NCI-H748 (cell line): Measurements from ENCODE around the gene RHBDF1.
A peak's percentile ranks its signal among the peaks of the same experiment; 100 is the strongest.

ENCODE experiments used
- DNase-seq: peaks from one replicate; lab custom pipeline; 2025; ENCODE audit not compliant: unreplicated experiment; lab: John Stamatoyannopoulos, UW

Gene RHBDF1

GRCh38 chr16:96935-97381, 24.5 kb upstream of the RHBDF1 start:
- DNase-seq: peak; percentile 82

- DNase-seq: no peak
Measured at GRCh38 chr16:94918-95265, 22.5 kb upstream of the RHBDF1 start.

DNA sequence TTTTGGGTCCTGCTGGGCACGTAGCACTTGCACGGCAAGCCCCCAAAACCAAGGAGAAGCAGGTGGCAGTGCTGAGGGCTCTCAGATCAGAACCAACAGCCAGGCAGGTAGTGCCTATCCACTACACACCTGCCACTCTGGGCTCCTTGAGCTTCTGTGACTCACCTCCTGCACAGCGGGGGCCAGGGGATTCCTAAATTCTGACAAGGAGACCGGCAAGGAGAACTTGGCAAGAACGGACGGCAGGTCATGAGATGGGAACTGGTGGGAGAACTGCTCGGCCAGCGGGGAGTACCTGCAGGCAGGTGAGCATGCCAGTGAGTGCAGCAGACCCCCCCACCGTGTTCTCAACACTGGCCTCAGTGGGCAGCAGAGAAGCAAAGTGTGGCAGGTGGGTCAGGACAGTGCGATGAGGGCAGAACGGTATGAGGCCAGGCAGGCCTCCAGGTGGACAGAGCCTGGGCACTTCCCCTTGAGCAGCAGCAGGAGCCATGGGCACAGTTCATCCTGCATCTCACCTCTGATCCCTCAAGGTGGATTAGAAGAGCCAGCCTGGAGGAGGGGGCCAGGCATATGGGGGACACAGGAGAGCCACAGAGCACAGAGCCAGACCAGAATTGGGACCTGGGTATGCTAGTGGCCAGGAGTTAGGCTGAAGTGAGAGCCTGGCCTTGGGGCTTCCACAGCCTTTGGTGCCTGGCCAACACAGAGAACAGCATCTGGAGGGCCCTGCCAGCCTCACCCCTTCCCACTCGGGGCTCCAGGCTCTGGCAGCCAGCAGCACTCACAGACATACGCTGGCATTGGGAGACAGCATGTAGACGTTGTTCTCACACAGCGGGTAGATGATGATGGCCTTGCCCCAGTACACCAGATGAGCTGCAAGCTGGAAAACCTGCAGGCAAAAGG, 20.3 kb upstream of the RHBDF1 start:
- DNase-seq: no peak

- no peak for DNase-seq
Measured at GRCh38 chr16:91484-91883, 19.1 kb upstream of the RHBDF1 start.

- DNase-seq: no peak
Measured at GRCh38 chr16:89391-90302, 17.2 kb upstream of the RHBDF1 start.

- DNase-seq: no peak
Measured at GRCh38 chr16:88613-89012, 16.2 kb upstream of the RHBDF1 start.

DNA sequence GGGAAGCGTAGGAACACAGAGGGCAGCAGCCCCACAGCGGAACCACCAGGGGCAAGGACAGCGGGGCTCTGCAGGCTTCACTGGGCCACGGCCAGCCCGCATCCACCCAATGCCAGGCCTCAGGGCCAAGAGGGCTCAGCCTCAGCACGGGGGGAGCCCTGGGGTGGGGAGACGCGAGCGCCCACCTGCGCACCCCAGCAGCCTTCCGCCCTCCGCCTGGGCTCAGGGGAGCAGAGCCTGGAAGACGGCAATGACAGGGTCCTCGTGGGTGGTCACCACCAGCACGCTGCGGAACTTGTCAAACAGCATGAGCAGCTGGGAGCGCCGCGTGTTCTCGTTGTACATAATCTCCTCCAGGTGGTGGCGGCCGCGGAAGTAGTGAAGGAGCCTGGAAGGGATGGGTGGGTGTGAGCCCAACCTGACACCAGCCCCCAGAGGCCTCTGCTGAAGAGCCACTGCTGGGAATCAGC, 14.1 kb upstream of the RHBDF1 start:
- DNase-seq: no peak

- DNase-seq: no peak
Measured at GRCh38 chr16:85865-86264, 13.4 kb upstream of the RHBDF1 start.

DNA sequence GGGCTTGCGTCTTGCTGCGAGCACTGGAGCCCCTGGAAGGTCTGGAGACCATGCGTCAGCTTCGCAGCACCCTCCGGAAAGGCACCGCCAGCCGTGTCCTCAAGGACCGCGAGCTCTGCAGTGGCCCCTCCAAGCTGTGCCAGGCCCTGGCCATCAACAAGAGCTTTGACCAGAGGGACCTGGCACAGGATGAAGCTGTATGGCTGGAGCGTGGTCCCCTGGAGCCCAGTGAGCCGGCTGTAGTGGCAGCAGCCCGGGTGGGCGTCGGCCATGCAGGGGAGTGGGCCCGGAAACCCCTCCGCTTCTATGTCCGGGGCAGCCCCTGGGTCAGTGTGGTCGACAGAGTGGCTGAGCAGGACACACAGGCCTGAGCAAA, 13.0 kb upstream of the RHBDF1 start:
- no peak for DNase-seq

DNA sequence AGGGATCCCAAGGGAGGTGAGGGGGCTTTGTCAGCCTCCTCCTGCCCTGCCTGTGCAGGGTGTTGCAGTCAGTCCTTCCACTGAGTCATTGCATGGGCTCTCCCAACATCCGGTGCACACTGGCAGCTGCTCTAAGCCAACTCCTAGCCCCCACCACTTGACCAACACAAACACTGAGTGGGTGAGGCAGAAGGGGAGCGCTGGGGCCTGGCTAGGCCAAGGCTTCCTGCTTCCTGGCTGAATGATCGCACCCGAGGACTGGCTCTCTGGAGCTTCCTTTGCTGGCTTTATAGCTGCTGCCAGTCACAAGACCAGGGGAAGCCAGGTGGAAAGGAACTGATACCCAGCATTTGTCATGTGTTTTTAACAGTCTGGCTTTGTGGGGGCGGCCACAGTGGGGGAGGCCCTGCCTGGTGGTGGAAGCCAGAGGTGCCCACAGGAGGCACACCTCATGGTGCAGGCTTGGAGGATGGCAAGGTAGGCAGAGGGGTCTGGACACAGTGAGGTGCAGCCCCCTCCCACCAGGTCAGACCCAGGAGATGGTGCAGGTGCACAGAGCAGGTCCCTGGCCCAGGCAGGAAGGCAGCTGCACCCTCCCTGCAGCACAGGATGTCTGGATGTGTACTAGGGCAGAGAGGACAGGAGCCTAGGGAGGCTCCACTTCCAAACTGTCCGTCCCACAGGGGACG, 12.4 kb upstream of the RHBDF1 start:
- no peak for DNase-seq

DNA sequence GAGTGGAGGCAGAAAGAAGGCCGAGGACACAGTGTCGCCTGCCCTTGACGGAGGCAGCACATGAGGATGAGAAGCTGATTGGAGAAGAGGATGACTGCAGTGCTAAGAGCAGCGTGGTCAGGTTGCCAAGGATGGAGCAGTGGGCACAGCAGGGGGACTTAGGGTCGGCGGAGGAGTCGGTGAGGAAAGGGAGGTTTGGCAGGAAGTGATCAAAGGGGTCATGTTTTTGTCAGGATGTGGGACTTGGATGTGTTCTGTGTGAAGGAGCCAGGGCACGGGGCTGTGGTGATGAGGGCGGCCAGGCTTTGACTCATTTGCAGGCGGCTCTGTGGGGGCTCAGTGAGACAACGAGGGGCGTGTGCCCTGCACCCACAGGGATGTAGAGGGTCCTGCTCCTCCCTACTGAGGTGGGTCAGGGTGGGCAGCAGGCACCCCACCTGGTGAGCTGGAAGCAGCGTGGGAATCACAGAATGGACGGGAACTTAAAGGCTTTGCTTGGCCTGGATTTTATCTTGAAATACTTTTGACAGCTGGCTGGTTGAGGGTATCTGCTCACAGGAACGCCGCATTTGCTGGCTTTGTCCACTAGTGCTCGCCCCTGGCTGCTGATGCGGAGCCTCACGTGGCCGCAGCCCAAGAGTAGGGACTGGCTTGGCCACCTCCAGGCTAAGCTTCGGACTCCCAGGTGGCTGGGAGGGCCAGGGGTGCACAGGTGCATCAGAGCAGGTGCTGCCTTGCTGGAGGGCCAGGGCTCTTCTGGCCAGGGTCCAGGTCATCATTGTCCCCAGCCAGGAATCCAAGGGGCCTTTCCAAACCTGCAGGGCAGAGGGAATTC, 11.6 kb upstream of the RHBDF1 start:
- DNase-seq: no peak

GRCh38 chr16:83060-83603, 10.7 kb upstream of the RHBDF1 start:
- no peak for DNase-seq

DNA sequence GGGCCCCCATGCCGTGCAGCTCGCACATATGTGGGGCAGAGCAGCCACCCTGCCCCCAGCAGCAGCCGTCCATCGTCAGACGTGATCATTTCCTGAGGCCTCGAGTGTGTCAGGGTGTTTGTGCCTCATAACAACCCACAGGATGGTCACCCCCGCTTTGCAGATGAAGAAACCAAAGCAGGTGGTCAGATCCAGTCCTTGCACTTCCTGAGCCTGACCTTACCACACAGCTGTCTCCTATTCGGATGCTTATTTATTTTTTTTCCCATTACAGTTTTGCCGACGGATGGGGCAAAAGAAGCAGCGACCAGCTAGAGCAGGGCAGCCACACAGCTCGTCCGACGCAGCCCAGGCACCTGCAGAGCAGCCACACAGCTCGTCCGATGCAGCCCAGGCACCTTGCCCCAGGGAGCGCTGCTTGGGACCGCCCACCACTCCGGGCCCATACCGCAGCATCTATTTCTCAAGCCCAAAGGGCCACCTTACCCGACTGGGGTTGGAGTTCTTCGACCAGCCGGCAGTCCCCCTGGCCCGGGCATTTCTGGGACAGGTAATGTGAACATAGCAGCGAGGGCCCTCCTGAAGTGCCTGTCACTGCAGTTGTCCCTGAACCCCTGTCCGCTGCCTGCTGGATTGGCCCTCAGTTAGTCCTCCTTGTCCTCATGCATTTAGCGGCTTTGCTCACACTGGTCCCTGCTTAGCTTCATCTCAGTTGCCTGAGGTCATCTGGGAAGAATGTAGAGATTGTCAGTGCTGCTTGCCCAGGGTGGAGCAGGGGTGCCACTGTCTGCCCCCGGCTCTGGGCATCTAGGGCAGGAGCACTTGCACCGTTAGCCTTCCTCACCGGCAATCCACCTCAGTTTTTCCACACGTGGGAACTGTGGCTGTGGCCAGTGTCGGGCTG, 7.0 kb upstream of the RHBDF1 start:
- DNase-seq: no peak

DNA sequence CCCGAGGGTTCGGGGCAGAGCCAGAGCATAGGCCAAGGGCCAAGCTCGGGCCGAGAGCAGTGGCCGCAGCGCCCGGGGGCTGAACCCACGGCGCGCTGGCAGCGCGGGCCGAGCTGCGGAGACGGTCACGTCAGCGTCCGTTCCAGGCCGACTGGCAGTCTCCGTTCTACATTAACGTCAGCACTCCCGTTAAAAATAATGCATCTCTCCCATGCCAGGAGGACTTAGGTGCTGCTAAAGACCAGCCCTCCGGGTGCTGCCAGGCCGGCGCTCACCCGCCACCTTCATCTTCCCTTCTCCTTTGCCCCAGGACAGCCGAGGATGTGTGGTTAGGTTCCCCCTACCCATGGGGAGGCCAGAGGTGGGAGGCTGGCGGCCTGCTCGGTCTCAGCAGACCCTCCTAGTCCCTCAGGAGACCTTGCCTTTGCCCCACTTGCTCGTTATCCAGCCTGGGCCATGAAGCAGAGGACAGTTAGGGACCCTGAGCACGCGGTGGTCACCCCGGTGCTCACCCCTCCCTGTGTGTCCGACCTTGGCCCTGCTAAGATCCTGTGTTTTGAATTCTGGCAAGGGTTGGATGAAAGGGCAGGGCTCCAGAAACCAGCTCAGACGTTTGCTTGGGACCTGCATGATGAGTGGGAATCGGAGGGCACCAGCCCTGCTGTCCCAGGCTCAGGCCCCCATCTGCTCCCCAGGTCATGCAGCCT, 6.2 kb upstream of the RHBDF1 start:
- peak; percentile 43 for DNase-seq

GRCh38 chr16:77807-78443, 5.5 kb upstream of the RHBDF1 start, which contains the start of gene MPG:
Gene MPG, plus strand, starts transcription at chr16:78225. Its CDS starts 85 bp downstream, at chr16:78310.
- peak; percentile 74 for DNase-seq

GRCh38 chr16:77273-77806, 4.9 kb upstream of the RHBDF1 start:
- peak; percentile 37 for DNase-seq

- no peak for DNase-seq
Measured at GRCh38 chr16:76535-77272, 4.3 kb upstream of the RHBDF1 start.
